Measurements from ENCODE around the gene KDM4B.

GRCh38 chr19:5032101-5032967 lies 63.4 kb downstream of the KDM4B start:
- TF ChIP-seq FOXA1 (IDR thresholded peaks at IDR 0.05) = no peak
- TF ChIP-seq L3MBTL2 (conservative IDR thresholded peaks at IDR 0.05) = no peak
- no peak for TF ChIP-seq TARDBP (IDR thresholded peaks at IDR 0.05)
- no peak for TF ChIP-seq ARNT (IDR thresholded peaks at IDR 0.05)
- no peak for TF ChIP-seq FOXM1 (IDR thresholded peaks at IDR 0.05; ENCODE audit: borderline replicate concordance)
- no peak for TF ChIP-seq ZNF384 (IDR thresholded peaks at IDR 0.05)
- TF ChIP-seq FOXK2 (IDR thresholded peaks at IDR 0.05) = no peak
- no peak for TF ChIP-seq PKNOX1 (IDR thresholded peaks at IDR 0.05)
- TF ChIP-seq SP1 (IDR thresholded peaks at IDR 0.05) = no peak
- TF ChIP-seq BHLHE40 (IDR thresholded peaks at IDR 0.05; ENCODE audit: borderline replicate concordance) = no peak
- TF ChIP-seq HDGF (IDR thresholded peaks at IDR 0.05; ENCODE audit: borderline replicate concordance) = no peak
- TF ChIP-seq SUZ12 (IDR thresholded peaks at IDR 0.05) = no peak
